ENCODE data around the gene IKZF3. TPM values are rescaled to one million over a fixed set of nuclear protein-coding genes. Genes with fewer than 3 reads are reported as not detected.

Gene IKZF3
- polyA plus RNA-seq, 1 donor (not counting 4 experiments of a cell fraction or from before 2014, with no cell fraction given): not detected

DNA sequence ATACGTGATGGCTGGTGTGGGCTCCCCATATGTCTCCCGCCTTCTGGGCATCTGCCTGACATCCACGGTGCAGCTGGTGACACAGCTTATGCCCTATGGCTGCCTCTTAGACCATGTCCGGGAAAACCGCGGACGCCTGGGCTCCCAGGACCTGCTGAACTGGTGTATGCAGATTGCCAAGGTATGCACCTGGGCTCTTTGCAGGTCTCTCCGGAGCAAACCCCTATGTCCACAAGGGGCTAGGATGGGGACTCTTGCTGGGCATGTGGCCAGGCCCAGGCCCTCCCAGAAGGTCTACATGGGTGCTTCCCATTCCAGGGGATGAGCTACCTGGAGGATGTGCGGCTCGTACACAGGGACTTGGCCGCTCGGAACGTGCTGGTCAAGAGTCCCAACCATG, 139.4 kb downstream of the IKZF3 start:
- Histone ChIP-seq H3K9me3 (ENCODE audit: control insufficient read depth, low read depth, low read length) (no peaks in the 10 kb centered on the region), H3K4me1 (ENCODE audit: control insufficient read depth, extremely low read depth, insufficient read depth, low read length) (peaks cover 9% of the 10 kb centered on the region), H2AFZ (ENCODE audit: control insufficient read depth, low read length) (no peak overlapping the region), H3K27me3 (ENCODE audit: control insufficient read depth, extremely low read depth, insufficient read depth, low read length) (no peaks in the 10 kb centered on the region), H3K36me3 (ENCODE audit: control insufficient read depth in 2 of 2, extremely low read depth in 1 of 2, insufficient read depth in 2 of 2, low read length in 2 of 2) (peaks cover 19 to 25% of the 10 kb centered on the region in 2 experiments), H4K20me1 (ENCODE audit: control insufficient read depth, extremely low read depth, insufficient read depth, low read length) (no peaks in the 10 kb centered on the region), H3K27ac (ENCODE audit: control insufficient read depth, insufficient read depth, low read length) (no peak overlapping the region), H3K4me2 (ENCODE audit: control insufficient read depth, extremely low read depth, insufficient read depth, low read depth, low read length) (no peak overlapping the region), H3K79me2 (ENCODE audit: control insufficient read depth, insufficient read depth, low read length) (peaks cover under 1% of the 10 kb centered on the region), H3K9ac (ENCODE audit: control insufficient read depth, extremely low read depth, insufficient read depth, low read length) (no peak overlapping the region), H3K9me1 (ENCODE audit: control insufficient read depth, extremely low read depth, insufficient read depth, low read length) (peaks cover 2% of the 10 kb centered on the region), H3K4me3 (ENCODE audit: control insufficient read depth in 2 of 3, extremely low read depth in 1 of 3, insufficient read depth in 2 of 3, low read depth in 1 of 3, low read length in 3 of 3) (no peak overlapping the region)
- no peak for TF ChIP-seq EZH2 (IDR thresholded peaks at IDR 0.05; ENCODE audit: low read length)
- TF ChIP-seq, protein P1, sequence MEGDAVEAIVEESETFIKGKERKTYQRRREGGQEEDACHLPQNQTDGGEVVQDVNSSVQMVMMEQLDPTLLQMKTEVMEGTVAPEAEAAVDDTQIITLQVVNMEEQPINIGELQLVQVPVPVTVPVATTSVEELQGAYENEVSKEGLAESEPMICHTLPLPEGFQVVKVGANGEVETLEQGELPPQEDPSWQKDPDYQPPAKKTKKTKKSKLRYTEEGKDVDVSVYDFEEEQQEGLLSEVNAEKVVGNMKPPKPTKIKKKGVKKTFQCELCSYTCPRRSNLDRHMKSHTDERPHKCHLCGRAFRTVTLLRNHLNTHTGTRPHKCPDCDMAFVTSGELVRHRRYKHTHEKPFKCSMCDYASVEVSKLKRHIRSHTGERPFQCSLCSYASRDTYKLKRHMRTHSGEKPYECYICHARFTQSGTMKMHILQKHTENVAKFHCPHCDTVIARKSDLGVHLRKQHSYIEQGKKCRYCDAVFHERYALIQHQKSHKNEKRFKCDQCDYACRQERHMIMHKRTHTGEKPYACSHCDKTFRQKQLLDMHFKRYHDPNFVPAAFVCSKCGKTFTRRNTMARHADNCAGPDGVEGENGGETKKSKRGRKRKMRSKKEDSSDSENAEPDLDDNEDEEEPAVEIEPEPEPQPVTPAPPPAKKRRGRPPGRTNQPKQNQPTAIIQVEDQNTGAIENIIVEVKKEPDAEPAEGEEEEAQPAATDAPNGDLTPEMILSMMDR (optimal IDR thresholded peaks at IDR 0.05 in 1 of 3, IDR thresholded peaks at IDR 0.05 in 1 of 3, conservative IDR thresholded peaks at IDR 0.05 in 1 of 3; ENCODE audit: extremely low read depth in 1 of 3, insufficient read depth in 2 of 3, low read length in 3 of 3): no peak
- FAIRE-seq (no peak), DNase-seq (ENCODE audit: low read depth, low spot score) (no peak)
- dilution Hi-C loops (cut with MboI; ENCODE audit: extremely low pct_ligation_motif_present, low sequenced_read_pairs): no loop called here

DNA sequence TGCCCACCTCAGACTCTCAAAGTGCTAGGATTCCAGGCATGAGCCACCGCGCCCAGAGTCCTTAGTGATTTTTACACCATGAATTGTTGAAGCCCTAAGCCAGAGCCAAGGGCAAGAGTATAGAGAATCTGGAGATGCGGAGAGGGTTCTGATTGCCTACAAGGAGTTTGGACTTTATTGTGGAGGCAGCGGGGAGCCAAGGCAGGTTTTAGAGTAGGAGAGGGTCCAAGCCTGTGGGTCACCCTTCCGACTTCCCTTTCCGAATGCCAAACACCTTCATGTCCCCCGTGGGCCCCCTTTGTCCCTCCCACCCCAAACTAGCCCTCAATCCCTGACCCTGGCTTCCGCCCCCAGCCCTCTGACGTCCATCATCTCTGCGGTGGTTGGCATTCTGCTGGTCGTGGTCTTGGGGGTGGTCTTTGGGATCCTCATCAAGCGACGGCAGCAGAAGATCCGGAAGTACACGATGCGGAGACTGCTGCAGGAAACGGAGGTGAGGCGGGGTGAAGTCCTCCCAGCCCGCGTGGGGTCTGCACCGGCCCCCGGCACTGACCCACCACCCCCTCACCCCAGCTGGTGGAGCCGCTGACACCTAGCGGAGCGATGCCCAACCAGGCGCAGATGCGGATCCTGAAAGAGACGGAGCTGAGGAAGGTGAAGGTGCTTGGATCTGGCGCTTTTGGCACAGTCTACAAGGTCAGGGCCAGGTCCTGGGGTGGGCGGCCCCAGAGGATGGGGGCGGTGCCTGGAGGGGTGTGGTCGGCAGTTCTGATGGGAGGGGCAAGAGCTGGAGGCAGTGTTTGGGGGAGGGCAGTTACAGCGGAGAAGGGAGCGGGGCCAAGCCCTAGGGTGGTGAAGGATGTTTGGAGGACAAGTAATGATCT, 140.9 kb downstream of the IKZF3 start:
- Histone ChIP-seq H4K20me1 (ENCODE audit: control insufficient read depth, extremely low read depth, insufficient read depth, low read length) (no peaks in the 10 kb centered on the region), H3K79me2 (ENCODE audit: control insufficient read depth, insufficient read depth, low read length) (no peaks in the 10 kb centered on the region), H3K9ac (ENCODE audit: control insufficient read depth, extremely low read depth, insufficient read depth, low read length) (no peak overlapping the region), H3K36me3 (ENCODE audit: control insufficient read depth in 2 of 2, extremely low read depth in 1 of 2, insufficient read depth in 2 of 2, low read length in 2 of 2) (peaks cover 21 to 25% of the 10 kb centered on the region in 2 experiments), H3K4me2 (ENCODE audit: control insufficient read depth, extremely low read depth, insufficient read depth, low read depth, low read length) (no peak overlapping the region), H3K4me3 (ENCODE audit: control insufficient read depth in 2 of 3, extremely low read depth in 1 of 3, insufficient read depth in 2 of 3, low read depth in 1 of 3, low read length in 3 of 3) (no peak overlapping the region), H3K9me1 (ENCODE audit: control insufficient read depth, extremely low read depth, insufficient read depth, low read length) (peaks cover 2% of the 10 kb centered on the region), H3K9me3 (ENCODE audit: control insufficient read depth, low read depth, low read length) (no peaks in the 10 kb centered on the region), H3K4me1 (ENCODE audit: control insufficient read depth, extremely low read depth, insufficient read depth, low read length) (peaks cover 4% of the 10 kb centered on the region), H3K27me3 (ENCODE audit: control insufficient read depth, extremely low read depth, insufficient read depth, low read length) (no peaks in the 10 kb centered on the region), H3K27ac (ENCODE audit: control insufficient read depth, insufficient read depth, low read length) (no peak overlapping the region), H2AFZ (ENCODE audit: control insufficient read depth, low read length) (no peak overlapping the region)
- FAIRE-seq (no peak), DNase-seq (ENCODE audit: low read depth, low spot score) (no peak)
- TF ChIP-seq, protein P1 (optimal IDR thresholded peaks at IDR 0.05 in 1 of 3, IDR thresholded peaks at IDR 0.05 in 1 of 3, conservative IDR thresholded peaks at IDR 0.05 in 1 of 3; ENCODE audit: extremely low read depth in 1 of 3, insufficient read depth in 2 of 3, low read length in 3 of 3): no peak
- no peak for TF ChIP-seq EZH2 (IDR thresholded peaks at IDR 0.05; ENCODE audit: low read length)
- dilution Hi-C loops (cut with MboI; ENCODE audit: extremely low pct_ligation_motif_present, low sequenced_read_pairs): no loop called here

Data from keratinocyte (primary cell).